NT2/D1 (cell line): ENCODE measurements around the gene G2E3.

ENCODE experiments used
- SUZ12 ChIP-seq: IDR thresholded peaks from 2 replicates; pipeline ENCODE4 v1.6.1; 2011; ENCODE audit not compliant: insufficient read length, insufficient read depth; ENCODE audit errors: extremely low read depth
- YY1 ChIP-seq: IDR thresholded peaks from 2 replicates; pipeline ENCODE4 v1.6.1; 2011; ENCODE audit not compliant: insufficient read length, insufficient read depth
- ZNF274 ChIP-seq: IDR thresholded peaks from 2 replicates; pipeline ENCODE4 v1.6.1; 2011; ENCODE audit warnings: mild to moderate bottlenecking, low read depth, low read length

DNA sequence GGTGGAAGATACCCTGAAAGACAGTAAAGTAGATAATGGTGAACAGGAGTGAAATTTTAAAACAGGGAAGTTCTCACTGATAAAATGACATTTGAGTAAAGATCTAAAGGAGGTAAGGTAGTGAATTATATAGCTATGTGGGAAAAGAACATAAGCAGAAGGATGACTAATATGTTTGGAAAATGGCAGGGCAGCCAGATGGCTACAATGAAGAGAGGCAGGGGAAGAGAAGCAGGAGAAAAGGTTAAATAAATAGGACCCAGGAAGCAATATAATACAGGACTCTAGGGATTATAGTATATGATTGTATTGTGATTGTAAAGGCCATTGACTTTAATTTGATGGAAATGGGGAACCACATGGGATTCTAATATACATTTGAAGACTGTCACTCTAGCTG is 96.2 kb downstream of the G2E3 start:
- no peak for TF ChIP-seq YY1
- TF ChIP-seq ZNF274 = no peak
- TF ChIP-seq SUZ12 = no peak
